IPS-15b (cell line): ENCODE data around the gene UST.
"Not testable (repeated sequence)": the region's sequence is repeated elsewhere in the genome, so short reads cannot be mapped to it uniquely, and the experiment has no call there.

ENCODE experiments used
- H3K27me3 ChIP-seq: one replicate; pipeline ENCODE4 v1.6.1; 2013; ENCODE audit warnings: low read length; ENCODE audit not compliant: control insufficient read depth, insufficient read depth
- H3K36me3 ChIP-seq: one replicate; pipeline ENCODE4 v1.6.1; 2013; ENCODE audit warnings: low read length; ENCODE audit not compliant: control insufficient read depth, insufficient read depth
- H3K4me1 ChIP-seq: one replicate; pipeline ENCODE4 v1.6.1; 2013; ENCODE audit warnings: mild to moderate bottlenecking, low read length; ENCODE audit not compliant: control insufficient read depth, insufficient read depth
- H3K4me3 ChIP-seq: one replicate; pipeline ENCODE4 v1.5.1; 2013; ENCODE audit warnings: low read depth, low read length
- H3K9ac ChIP-seq: one replicate; pipeline ENCODE4 v1.6.1; 2013; ENCODE audit warnings: low read depth, mild to moderate bottlenecking, low read length
- H3K9me3 ChIP-seq: one replicate; pipeline ENCODE4 v1.6.1; 2013; ENCODE audit warnings: mild to moderate bottlenecking, low read length; ENCODE audit not compliant: control insufficient read depth, insufficient read depth

UST gene

DNA sequence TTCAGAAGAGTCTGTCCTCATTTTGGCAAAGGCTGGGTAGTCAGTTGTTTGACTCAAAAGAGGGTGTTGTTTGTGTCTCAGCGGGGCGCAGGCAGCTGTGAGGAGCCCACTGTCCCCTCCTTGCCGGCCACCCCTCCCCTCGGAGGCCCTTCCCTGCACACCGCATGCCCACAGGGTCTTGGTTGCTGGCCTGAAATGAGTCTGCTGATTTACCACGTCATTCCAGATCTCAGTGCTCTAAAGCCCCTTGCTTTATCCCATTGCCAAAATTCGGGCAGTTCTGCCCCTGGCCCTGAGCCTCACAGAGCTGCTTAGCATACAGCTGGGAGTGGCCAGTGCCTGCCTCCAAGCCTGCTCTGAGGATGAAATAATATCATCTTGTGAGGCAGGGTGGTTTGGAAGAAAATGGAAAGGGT lies 220.7 kb downstream of the UST start:
- Histone ChIP-seq H3K9ac (no peak overlapping the region), H3K27me3 (no peaks in the 10 kb centered on the region), H3K36me3 (peaks cover 6% of the 10 kb centered on the region), H3K9me3 (no peaks in the 10 kb centered on the region), H3K4me3 (no peak overlapping the region), H3K4me1 (peaks cover 26% of the 10 kb centered on the region)

DNA sequence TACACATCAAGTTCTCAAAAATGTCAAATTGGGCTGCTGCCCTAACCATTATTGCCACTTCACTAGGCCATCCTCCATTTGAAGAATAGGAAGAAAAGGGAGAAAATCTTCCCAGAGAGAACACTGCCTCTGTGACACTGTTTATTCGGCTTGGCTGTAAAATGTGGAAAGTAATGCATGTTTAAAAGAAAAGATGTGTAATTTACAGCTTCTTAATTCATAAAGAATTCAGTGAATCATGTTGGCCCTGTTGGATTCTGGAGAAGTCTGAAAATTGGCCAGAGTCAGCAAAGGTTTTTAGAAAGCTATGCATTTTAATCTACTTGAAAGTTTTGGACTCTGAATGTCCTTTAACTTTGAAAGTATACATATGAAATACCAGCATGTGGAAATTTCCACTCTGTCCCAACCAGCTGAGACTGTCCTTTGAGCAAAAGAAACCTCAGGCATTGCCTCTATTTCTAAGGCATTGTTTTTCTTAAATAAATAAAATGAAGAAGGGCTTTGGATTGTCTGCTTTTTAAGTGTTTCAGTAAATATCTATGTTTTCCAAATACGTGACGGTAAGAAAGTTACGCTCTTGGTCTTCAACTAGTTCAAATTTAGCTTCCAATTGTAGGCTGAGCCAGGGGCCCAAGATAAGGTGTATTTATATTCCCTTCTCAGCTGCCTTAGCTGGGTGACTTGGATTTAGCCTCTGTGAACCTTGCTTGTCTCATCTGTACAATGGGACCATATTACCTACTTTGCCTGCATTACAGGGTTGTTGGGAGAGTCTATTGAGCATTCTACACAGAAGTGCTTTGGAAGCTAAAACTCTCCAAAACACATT lies 222.2 kb downstream of the UST start:
- Histone ChIP-seq H3K9me3 (no peaks in the 10 kb centered on the region), H3K27me3 (no peaks in the 10 kb centered on the region), H3K4me1 (peaks cover 30% of the 10 kb centered on the region), H3K9ac (no peak overlapping the region), H3K36me3 (peaks cover 6% of the 10 kb centered on the region), H3K4me3 (no peak overlapping the region)

DNA sequence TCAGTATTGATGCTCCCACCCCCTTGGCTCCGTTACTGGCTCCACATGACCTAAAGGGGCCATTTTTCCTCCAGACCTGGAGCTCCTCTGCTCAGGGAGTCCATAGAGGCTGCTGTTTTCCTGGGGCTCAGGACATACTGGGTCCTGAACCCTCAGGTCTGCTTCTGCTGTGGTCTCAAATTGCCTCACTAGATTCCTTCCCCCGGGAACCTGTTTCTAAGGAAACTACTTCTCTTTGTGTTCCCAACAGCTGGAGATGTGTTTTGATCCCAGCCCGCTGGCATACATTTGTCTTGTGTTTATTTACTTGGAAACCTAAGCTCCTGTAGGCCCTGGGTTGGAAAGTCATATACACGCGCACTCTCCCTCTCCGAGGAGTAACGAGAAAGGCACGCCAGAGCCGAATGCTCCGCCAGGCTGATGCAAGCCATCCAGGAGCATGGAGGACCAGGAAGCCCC lies 222.8 kb downstream of the UST start:
- peaks cover 28% of the 10 kb centered on the region for H3K4me1 ChIP-seq
- no peak overlapping the region for H3K9ac ChIP-seq
- H3K9me3 ChIP-seq = no peaks in the 10 kb centered on the region
- no peaks in the 10 kb centered on the region for H3K27me3 ChIP-seq
- no peak overlapping the region for H3K4me3 ChIP-seq
- peaks cover 4% of the 10 kb centered on the region for H3K36me3 ChIP-seq

DNA sequence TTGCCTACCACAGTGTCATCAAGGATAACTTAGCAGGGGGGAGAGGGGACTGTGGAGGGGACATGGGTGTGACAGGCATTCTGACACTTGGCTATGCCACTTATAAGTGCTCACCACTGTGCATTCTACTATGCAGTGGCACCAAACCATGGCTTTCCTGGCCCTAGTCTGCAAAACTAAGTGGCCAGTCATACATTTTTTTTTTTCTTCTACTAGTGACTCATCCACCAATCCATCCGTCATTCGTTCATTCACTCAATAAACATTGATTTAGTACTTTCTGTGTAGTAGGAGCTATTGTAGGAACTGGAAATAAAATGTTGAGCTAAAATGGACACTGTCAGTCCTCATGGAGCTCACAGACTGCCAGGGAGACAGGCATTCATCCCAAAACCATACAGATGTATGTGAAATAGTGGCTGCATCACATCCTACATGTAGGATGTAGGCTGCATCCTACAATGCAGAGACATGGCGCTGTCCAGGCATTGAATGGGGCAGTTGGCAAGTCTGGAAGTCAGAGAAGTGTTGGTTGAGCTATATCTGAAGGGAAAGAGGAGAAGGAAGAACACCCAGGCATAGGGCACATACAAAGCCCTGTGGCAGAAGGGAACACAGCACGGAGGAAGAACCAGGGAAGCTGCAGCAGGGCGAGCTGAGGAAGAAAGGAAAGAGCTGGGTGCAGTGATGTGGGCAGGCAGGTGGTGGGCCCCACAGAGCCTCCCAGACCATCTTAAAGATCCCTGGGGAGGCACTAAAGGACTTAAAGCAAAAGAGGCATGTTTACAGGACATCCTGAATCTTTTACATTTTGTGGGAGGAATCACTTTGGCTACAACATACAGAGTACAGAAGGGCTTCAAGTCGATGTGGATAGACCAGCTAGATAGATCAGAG lies 224.4 kb downstream of the UST start:
- no peak overlapping the region for H3K4me3 ChIP-seq
- peaks cover 25% of the 10 kb centered on the region for H3K4me1 ChIP-seq
- no peaks in the 10 kb centered on the region for H3K9me3 ChIP-seq
- H3K36me3 ChIP-seq = no peaks in the 10 kb centered on the region
- no peak overlapping the region for H3K9ac ChIP-seq
- no peaks in the 10 kb centered on the region for H3K27me3 ChIP-seq

DNA sequence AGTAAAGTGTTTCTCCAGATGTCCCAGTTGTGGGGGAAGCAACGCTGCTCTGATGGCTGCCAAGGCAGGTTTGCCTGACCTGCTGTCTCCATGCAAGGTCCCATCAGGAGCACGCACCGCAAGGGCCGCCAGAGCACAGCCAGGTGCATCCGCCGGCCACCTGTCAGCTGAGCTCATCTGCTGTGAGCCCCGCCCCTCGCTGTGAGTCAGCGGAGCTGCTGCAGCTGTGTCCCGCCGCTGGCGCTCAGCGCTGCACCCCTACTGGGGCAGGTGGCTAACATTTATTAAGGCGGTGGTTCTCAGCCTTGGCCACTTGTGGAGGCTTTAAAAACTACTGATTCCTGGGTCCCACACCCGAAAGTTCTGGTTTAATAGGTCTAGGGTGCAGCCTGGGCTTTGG lies 225.7 kb downstream of the UST start:
- H3K4me3 ChIP-seq = peak overlapping the region; percentile 16
- H3K4me1 ChIP-seq = peaks cover 22% of the 10 kb centered on the region
- H3K9me3 ChIP-seq = no peaks in the 10 kb centered on the region
- H3K9ac ChIP-seq = peak overlapping the region; percentile 32
- no peaks in the 10 kb centered on the region for H3K36me3 ChIP-seq
- no peaks in the 10 kb centered on the region for H3K27me3 ChIP-seq

DNA sequence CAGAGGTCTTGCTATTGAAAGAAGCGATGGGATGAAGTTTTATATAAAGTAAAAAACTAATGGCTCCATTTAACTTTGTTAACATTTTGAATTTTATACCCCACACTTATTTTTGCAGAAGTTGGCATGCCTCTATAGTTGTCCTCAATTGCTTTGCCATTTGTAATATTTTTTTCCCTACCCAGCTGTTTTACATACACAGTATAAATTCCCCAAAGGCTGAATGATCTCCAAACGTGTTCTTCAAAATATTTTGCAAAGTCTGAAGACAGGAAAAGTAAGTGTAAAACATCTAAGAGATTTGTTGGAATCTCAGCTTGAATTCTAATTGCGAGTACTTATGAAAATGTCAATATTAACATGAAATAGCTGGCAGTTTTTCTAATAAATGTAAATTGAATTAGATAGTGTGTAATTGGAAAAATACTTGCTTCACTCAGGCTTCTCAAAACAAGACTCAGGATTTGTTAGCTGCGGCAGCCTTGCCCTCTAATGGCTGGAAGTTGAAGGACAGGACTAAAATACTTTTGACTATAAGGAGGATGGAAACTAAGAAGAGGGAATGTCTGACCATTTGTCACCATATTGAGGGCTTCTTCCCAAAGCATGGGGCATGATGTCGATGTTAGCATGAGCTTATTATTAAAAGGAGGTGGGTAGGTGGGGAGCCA lies 226.8 kb downstream of the UST start:
- peaks cover 22% of the 10 kb centered on the region for H3K4me1 ChIP-seq
- no peaks in the 10 kb centered on the region for H3K27me3 ChIP-seq
- no peaks in the 10 kb centered on the region for H3K9me3 ChIP-seq
- no peak overlapping the region for H3K9ac ChIP-seq
- H3K36me3 ChIP-seq = no peaks in the 10 kb centered on the region
- H3K4me3 ChIP-seq = no peak overlapping the region

DNA sequence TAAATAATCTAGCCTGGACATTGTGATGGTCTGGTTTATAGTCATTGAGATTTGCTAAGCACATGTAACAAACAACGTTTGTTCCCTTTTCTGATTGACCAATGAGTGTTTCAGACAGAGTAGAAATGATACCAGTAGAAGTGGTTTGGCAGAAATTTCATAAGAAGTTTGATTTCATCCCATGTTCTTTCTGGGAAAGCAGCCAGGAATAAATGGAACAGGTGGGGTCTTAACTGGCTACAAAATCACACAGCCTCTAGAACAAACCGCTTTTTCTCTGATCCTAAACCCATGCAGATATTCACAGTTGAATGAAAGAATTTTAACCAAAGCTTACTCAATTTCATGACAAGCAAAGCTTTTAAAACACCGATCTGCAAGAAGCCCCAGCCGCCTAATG lies 227.5 kb downstream of the UST start:
- no peaks in the 10 kb centered on the region for H3K9me3 ChIP-seq
- H3K27me3 ChIP-seq = no peaks in the 10 kb centered on the region
- H3K4me1 ChIP-seq = peaks cover 22% of the 10 kb centered on the region
- H3K36me3 ChIP-seq = no peaks in the 10 kb centered on the region
- no peak overlapping the region for H3K9ac ChIP-seq
- H3K4me3 ChIP-seq = no peak overlapping the region

DNA sequence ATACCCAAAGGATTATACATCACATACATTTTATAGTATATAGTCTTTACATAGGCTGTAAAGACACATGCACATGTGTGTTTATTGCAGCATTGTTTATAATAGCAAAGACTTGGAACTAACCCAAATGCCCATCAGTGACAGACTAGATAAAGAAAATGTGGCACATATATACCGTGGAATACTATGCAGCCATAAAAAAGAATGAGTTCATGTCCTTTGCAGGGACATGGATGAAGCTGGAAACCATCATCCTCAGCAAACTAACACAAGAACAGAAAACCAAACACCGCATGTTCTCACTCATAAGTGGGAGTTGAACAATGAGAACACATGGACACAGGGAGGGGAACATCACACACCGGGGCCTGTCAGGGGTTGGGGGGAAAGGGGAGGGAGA lies 231.5 kb downstream of the UST start:
- H3K27me3 ChIP-seq = not testable (repeated sequence)

DNA sequence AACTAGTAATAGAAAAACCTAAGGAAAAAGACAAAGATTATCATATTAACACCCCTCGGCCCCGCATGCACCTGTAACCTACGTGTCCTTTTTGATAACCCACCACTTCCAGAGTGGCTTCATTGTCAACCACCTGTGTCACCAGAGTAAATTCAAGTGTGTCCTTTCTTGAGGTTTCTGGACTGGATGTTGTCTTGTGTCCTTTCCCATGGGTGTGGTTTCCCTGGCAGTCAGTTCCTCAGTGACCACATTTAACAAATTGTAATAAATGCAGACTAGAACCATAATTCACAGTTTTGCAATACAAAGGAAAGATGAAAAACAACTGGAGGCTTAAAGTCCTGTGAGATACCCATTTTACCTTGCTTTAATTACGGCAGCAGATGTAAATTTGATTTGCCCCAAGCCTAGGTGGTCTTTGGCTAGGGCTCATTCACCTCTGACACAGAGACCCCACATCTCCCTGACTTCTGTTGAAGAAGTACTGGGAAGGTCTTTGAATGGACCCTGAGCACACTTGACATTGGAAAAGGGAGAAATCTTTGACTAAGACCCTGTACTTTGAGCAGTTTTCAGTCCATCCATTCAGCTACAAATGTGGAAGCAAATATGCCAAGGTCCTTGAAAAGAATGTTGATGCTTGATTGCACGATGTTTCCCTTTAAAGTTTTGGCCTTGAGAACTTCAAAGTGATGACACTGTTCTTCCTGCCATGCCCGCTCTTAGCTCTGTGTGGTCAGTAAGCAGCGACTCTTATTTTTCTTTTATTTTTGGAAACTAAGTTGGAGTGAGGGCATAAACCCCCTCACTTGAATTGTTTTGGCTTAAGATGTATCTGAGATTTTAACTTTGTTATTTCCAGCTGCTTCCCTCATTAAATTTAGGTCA lies 232.4 kb downstream of the UST start:
- H3K9me3 ChIP-seq = no peaks in the 10 kb centered on the region
- no peaks in the 10 kb centered on the region for H3K36me3 ChIP-seq
- H3K9ac ChIP-seq = no peak overlapping the region
- no peaks in the 10 kb centered on the region for H3K27me3 ChIP-seq
- H3K4me3 ChIP-seq = no peak overlapping the region
- H3K4me1 ChIP-seq = peaks cover 8% of the 10 kb centered on the region

More for the DNA sequence above, 231.5 kb downstream of the UST start:
- H3K9ac ChIP-seq, H3K9me3 ChIP-seq, H3K4me3 ChIP-seq, H3K36me3 ChIP-seq: not testable (repeated sequence)
- H3K4me1 ChIP-seq = peaks cover 11% of the 10 kb centered on the region

DNA sequence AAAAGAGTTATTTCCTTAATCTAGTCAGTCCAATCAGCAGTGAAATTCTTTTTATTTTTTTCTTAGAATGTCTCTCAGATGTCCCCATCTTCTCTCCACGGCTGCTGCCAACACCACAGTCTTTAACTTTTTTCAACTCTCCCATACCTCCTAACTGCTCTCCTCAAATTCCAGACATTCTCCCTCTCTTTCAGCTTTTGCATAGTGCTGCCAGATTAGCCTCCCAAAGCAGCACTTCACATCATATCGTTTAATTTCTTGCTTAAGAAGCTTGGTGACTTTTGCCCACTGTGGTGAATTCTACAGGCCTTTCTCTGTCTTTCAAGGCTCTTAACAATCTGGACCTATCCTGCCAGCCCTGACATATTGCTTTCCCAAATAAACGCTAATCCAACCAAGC lies 233.4 kb downstream of the UST start:
- Histone ChIP-seq H3K4me1 (peaks cover 8% of the 10 kb centered on the region), H3K9me3 (no peaks in the 10 kb centered on the region), H3K36me3 (no peaks in the 10 kb centered on the region), H3K4me3 (no peak overlapping the region), H3K27me3 (no peaks in the 10 kb centered on the region), H3K9ac (no peak overlapping the region)

DNA sequence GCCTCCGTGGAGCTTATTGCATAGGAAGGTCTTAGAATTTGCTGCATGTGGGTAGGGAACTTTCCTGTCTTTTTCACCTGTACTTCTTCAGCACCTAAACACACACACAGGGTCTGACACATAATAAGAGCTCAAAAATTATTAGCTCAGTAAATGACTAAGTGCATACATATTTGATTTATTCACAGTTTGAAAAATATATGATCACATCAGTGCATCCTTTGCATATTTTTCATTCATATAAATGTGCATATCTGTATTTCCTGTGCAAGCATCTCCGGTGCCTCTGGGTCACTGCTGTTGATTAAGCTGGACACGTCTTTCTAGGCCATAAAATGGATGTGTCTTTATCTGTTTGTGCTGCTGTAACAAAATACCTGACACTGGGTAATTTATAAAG lies 234.7 kb downstream of the UST start:
- Histone ChIP-seq H3K9me3 (no peaks in the 10 kb centered on the region), H3K9ac (no peak overlapping the region), H3K36me3 (no peaks in the 10 kb centered on the region), H3K4me3 (no peak overlapping the region), H3K4me1 (peaks cover 8% of the 10 kb centered on the region), H3K27me3 (no peaks in the 10 kb centered on the region)
